ENCODE data around the gene HS3ST5.

The HS3ST5 gene

GRCh38 chr6:114158838-114159694 lies 183.8 kb downstream of the HS3ST5 start:
- Histone ChIP-seq H3K4me3 (no peak overlapping the region), H3K4me1 (peaks cover 0 to 10% (median 0%) of the 10 kb centered on the region in 4 donors), H3K9me3 (no peaks in the 10 kb centered on the region), H3K27ac (no peak overlapping the region), H3K27me3 (no peaks in the 10 kb centered on the region), H3K36me3 (no peaks in the 10 kb centered on the region)
- TF ChIP-seq CTCF (IDR thresholded peaks at IDR 0.05), result no peak
- DNase-seq, result no peak
- intact Hi-C loops (cut with DNase I; ENCODE audit: low total_unique reads), result no loop called here

DNA sequence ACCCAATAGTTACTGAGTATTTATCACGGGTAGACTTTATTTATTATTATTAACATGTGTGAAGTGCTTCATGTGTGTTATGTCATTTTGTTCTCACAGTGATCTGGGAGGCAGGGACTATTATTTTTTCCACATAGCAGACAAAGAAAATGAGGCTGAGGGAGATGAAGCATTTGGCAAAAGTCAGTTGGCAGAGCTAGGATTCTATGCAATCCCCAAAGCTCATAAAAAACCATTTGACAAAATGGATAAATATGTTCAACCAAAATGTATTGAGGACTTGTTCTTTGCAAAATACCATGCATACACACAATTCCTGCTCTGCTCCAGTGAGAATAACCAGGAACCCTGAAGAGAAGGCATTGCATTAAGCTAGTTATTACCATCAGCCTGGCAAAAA lies 184.4 kb downstream of the HS3ST5 start:
- H3K27me3 ChIP-seq, result no peaks in the 10 kb centered on the region
- no peaks in the 10 kb centered on the region for H3K9me3 ChIP-seq
- H3K4me1 ChIP-seq, result peaks cover 0 to 10% (median 0%) of the 10 kb centered on the region in 4 donors
- intact Hi-C loops (cut with DNase I; ENCODE audit: low total_unique reads), result no loop called here
- no peak overlapping the region for H3K4me3 ChIP-seq
- no peak overlapping the region for H3K27ac ChIP-seq
- H3K36me3 ChIP-seq, result no peaks in the 10 kb centered on the region
- DNase-seq, result no peak
- no peak for TF ChIP-seq CTCF (IDR thresholded peaks at IDR 0.05)

DNA sequence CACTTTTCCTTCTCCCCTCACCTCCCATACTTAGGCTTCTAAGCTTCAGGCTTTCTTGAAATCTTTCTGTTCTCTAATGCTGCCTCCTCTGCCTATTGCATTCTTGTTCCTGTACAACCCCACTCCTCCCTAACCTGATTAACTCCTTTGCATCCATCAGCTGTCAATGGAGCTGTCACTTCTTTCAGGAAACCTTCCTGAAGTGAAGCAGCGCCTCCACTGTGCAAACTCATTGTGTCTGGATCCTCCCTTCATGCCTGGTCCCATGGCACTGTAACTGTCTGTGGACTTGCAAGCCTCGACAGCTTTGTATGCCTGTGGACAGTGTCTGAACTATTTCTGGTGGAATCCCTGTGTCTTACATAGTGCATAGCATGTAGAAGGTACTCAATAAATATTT lies 185.0 kb downstream of the HS3ST5 start:
- no peak for TF ChIP-seq CTCF (IDR thresholded peaks at IDR 0.05)
- DNase-seq, result no peak
- Histone ChIP-seq H3K27ac (no peak overlapping the region), H3K27me3 (no peaks in the 10 kb centered on the region), H3K4me3 (no peak overlapping the region), H3K36me3 (no peaks in the 10 kb centered on the region), H3K9me3 (no peaks in the 10 kb centered on the region), H3K4me1 (peaks cover 0 to 10% (median 0%) of the 10 kb centered on the region in 4 donors)
- intact Hi-C loops (cut with DNase I; ENCODE audit: low total_unique reads), result no loop called here

DNA sequence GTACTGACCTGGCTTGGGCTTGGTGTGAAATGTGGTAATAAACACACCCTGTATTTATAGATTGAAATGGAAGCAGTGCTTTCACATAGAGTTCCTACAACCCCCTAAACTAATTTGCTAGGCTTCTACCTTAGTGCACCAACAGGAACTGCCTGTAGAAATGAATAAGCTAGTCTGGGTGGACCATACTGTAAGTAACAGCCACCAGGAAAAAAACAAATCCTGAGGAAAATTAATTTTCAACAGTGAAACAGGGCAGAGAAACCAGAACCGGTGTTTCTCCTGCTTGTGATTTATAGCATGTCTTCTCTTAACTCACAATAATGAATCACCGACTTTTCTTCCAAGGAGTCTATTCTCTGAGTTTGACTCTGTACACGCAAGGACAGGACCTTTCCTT lies 187.1 kb downstream of the HS3ST5 start:
- Histone ChIP-seq H3K36me3 (no peaks in the 10 kb centered on the region), H3K27ac (no peak overlapping the region), H3K4me3 (no peak overlapping the region), H3K9me3 (no peaks in the 10 kb centered on the region), H3K27me3 (no peaks in the 10 kb centered on the region), H3K4me1 (peaks cover 0 to 10% (median 0%) of the 10 kb centered on the region in 4 donors)
- intact Hi-C loops (cut with DNase I; ENCODE audit: low total_unique reads), result no loop called here
- no peak for TF ChIP-seq CTCF (IDR thresholded peaks at IDR 0.05)
- no peak for DNase-seq

GRCh38 chr6:114154812-114155211 lies 188.0 kb downstream of the HS3ST5 start:
- Histone ChIP-seq H3K4me3 (no peak overlapping the region), H3K4me1 (peaks cover 0 to 10% (median 0%) of the 10 kb centered on the region in 4 donors), H3K9me3 (no peaks in the 10 kb centered on the region), H3K27ac (no peak overlapping the region), H3K27me3 (no peaks in the 10 kb centered on the region), H3K36me3 (no peaks in the 10 kb centered on the region)
- TF ChIP-seq CTCF (IDR thresholded peaks at IDR 0.05), result no peak
- intact Hi-C loops (cut with DNase I; ENCODE audit: low total_unique reads), result no loop called here
- DNase-seq, result no peak
